ENCODE results near the gene MMAA.
"Not testable (repeated sequence)": the region's sequence is repeated elsewhere in the genome, so short reads cannot be mapped to it uniquely, and the experiment has no call there.

MMAA gene

DNA sequence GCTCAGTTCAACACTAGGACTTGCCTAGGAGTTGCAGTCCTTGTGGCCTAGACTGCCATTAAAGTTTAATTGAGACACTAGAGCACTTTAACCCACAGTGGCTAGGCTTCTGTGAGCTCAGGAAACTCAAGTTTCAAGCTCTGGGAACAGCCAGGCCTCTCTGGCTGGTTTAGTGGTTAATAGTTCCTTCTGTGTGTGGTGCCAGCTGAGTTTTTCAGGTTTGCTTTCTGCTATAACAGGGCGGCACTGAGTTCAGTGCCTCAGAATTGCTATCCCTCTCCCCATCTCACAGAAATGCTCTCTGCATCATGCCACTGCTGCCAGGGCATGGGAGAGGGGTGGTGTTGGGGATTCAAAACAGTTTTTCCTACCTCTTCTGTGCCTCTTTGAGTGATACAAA is 15.9 kb downstream of the MMAA start:
- DNase-seq (ENCODE audit: low read depth in 3 of 3): no peak

DNA sequence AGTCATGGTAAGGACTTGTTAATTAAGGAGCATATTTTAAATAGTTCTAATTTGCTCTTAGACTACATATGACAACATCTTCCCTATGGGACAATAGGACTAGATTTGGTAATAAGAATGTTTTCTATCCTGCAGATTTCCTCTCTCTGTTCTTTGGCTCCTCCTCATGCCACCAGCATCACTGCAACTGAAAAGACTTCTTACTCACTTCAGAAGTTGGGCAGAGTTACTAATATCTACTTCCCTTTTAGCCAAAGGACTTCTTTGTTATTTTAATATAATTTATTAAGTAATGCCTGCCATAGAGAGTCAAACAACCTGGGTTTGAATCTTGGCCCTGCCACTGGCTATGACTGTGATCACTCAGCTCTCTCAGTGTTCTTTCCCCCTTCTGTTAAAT is 16.4 kb downstream of the MMAA start:
- DNase-seq (ENCODE audit: low read depth in 3 of 3): no peak

DNA sequence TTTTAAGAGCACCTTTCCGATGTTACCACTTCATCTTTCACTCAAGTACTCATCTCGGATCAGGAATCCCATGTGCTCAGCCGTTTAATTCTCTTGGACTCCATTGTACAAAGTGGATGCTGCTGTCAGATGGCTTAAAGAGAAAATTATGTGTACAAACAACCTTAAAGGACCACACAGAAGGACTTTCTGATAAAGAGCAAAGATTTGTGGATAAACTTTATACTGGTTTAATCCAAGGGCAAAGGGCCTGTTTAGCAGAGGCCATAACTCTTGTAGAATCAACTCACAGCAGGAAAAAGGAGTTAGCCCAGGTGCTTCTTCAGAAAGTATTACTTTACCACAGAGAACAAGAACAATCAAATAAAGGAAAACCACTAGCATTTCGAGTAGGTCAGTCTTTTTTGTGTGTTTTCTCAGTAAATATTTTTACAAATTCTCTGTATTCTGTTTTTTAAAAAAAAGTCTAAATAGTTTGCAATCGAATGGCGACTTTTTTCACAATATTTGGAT is 20.1 kb downstream of the MMAA start:
- DNase-seq (ENCODE audit: low read depth in 3 of 3): no peak

DNA sequence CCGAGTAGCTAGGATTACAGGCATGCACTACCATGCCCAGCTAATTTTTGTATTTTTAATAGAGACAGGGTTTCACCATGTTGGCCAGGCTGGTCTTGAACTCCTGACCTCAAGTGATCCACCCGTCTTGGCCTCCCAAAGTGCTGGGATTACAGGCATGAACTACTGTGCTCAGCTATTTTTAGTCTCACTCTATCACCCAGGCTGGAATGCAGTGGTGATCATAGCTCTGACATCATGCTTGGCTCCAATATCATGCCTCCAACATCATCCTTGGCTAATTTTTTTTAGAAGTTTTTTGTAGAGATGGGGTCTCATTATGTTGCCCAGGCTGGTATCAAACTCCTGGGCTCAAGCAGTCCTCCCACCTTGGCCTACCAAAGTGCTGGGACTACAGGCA is 21.1 kb downstream of the MMAA start:
- DNase-seq (ENCODE audit: low read depth in 3 of 3): not testable (repeated sequence)

DNA sequence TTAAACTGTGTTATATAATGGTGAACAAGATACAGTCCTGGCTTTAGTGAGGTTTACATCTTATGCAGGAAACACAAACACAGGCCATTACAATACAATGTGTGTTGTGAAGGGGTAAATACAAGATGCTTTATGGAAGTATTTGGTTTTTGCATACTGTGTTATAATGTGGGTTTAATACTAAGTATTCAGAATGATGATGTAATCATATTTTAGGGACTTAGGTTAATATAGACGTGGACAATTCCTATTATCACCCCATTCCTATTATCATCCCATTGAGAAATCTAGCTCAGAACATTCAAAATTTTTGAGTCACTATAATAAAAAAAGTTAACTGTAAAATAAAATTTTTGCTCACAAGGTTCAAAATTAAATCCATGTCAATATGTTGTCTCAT is 24.1 kb downstream of the MMAA start:
- DNase-seq (ENCODE audit: low read depth in 3 of 3): no peak

DNA sequence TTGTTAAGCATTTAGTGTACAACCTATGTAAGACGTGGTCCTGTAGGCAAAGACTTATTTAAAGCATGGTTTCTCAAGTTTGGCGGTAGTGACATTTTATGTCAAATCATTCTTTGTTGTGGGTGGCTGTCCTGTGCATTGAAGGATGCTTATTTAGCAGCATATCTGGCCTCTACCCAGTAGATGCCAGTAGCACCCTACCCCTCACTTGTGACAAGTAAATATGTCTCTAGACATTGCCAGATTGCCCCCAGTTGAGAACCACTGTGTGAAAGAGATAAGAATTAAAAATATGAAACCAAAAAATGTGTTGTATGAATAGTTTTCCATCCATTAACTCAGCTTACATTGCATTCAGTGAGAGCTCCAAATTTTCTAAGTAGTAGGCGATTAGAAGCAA is 25.5 kb downstream of the MMAA start:
- no peak for DNase-seq (ENCODE audit: low read depth in 3 of 3)

DNA sequence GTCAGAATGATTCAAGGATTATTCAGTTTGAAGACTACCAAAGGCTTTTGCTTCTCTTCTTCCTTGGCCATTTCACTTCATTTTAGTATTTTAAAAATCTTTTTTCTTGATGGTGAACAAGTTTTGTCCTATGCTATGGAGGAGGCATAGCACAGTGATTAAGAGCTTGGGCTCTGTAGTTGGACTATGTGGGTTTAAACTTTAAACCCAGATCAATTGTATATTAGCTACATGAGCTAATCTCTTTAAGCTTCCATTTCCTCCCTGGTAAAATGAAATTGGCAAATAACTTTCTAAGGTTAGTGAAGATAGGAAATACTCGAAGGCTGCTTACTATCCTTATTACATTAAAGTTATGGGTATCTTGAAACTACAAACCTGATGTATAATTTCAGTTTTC is 37.0 kb downstream of the MMAA start:
- no peak for DNase-seq (ENCODE audit: low read depth in 3 of 3)

DNA sequence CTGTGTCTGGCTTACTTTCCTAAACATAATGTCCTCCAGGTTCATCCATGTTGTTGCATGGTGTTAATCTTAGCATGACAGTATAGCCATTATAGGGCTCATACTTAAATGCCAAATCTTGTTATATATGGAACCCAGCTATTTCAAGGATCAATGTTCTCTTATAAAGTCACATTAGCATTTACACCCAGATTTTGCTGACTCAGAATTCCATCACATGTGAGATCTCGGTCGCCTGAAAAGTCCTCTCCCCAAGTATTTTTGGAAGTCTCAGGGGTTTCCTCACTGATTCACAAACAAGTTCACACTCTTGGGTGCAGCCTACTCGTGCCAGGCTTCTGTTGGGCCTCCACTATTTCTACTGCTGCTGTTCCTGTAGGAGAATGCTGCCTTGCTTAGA is 40.9 kb downstream of the MMAA start:
- no peak for DNase-seq (ENCODE audit: low read depth in 3 of 3)

DNA sequence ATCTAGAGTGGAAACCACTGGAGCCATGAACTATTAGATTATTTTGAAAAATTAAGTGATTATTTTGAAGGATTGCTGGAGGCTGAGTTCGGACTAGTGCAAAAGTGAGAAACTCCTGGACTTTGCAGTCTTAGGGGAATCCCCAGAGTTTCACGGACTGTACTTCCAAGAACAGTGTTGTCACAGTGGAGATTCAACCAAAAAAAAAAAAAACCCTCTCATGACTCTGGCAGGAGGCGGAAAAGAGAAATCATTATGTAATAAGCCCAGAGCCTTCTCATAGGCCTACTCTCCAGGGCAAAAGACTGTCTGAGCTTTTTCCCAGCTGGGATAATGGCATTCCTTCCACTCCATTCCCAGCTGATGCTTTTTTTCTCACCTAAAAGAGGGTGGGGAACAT is 44.0 kb downstream of the MMAA start:
- no peak for DNase-seq (ENCODE audit: low read depth in 3 of 3)

DNA sequence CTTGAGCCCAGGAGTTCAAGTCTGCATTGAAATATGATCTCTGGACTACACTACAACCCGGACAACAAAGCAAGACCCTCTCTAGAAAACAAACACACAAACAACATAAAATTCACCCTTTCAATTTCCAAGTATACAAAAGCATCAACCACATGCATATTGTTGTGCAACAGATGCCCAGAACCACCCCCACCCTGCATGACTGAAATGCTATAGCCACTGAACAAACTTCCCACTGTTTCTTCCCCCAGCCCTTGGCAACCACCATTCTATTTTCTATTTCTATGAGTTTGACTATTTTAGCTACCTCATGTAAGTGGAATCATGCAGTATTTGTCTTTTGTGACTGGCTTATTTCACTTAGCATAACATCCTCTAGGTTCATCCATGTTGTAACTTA is 46.6 kb downstream of the MMAA start:
- no peak for DNase-seq (ENCODE audit: low read depth in 3 of 3)

DNA sequence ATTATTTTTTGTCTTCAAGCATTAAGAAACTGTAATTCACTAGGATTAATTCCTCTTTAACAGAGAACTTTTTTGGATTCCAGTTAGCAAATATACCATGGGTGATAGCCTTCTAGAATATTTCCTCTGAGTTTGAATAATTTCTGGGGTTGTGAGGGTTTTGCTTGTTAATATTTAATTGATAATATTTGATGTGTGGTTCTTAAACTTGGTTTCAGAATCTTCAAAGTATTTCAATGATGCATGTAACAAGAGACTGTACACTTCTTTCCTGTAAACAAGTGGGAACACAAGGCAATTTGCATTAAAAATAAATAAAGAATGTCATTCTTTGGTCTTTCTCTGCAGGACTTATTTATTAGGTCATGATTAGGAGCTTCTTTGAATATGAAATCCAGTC is 51.2 kb downstream of the MMAA start:
- no peak for DNase-seq (ENCODE audit: low read depth in 3 of 3)

DNA sequence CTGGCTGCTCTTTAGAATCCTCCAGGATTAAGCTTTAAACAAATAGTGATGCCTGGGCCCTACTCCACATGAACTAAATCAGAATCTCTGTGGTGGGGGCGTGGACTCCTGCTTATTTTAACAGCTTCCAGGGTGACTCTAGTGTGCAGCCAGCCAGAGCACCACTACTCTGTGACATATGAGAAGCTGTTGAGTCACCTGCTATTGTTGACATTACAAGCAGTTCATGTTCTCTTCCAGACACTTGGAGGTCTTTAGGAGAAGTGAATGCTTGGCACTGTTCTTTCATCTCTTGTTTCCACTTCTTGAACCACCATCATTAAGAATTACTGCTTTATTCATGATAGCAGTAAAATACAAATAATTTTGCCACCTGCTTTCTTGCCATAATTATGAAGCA is 60.3 kb downstream of the MMAA start:
- DNase-seq (ENCODE audit: low read depth in 3 of 3): no peak

DNA sequence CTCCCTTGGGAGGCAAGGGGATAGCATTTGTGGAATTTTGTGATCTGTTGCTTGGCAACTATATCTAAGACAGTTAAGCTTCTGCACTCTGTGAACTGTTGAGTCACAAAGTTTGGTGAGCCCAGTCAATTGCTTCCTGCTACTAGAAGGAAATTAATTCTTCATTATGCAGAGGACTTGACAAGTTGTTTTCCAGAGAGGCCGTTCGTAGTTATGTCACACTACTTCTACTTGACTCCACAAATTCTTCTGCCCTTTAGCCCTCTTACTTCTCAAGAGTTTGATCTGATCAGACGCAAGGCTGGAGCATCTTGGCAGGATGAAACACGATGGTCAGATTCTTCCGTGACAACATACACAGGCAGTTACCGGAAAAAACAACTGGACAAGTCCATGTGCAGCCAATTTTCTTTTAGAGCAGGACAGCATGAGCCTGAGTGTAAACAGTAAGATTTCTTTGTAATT is 60.8 kb downstream of the MMAA start, which contains the start of gene C4orf51:
Gene C4orf51 (plus strand): TSS at position 156 of the 465 bp plus-strand sequence. CDS start 58 bp downstream, at position 214.
- no peak for DNase-seq (ENCODE audit: low read depth in 3 of 3)

DNA sequence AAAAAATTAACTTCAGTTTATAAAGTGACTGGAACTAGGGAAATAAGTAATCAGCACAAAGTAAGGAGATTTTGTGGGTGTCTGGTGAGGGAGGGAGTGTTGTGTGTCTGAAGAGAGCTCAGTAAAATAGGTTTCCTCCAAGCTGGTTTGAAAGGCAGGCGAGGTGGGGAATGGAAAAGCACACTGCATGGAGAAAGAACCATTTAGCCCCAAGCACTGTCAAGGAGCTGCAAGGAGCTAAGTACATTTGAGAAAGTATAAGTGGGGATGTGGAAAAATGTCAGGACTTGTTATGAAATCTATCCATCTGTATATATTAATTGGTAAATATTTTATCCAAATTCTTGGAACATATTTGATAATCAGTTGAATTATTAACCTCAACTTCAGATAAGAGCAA is 61.7 kb downstream of the MMAA start:
- DNase-seq (ENCODE audit: low read depth in 3 of 3): no peak

DNA sequence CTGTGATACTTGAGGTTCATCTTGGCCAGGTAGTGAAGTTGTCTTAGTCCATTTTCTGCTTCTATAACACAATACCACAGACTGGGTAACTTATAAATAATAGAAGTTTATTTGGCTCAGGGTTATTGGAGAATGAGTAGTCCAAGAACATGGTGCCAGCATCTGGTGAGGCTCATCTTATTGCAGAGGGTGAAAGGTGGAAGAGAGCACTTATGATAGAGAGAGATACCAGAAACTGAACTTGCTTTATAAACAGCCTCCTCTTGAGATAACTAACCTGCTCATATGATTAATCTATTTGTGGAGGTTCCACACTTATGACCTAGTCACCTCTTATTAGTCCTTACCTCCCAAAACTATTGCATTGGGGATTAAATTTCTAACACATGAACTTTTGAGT is 62.3 kb downstream of the MMAA start:
- DNase-seq (ENCODE audit: low read depth in 3 of 3): no peak

DNA sequence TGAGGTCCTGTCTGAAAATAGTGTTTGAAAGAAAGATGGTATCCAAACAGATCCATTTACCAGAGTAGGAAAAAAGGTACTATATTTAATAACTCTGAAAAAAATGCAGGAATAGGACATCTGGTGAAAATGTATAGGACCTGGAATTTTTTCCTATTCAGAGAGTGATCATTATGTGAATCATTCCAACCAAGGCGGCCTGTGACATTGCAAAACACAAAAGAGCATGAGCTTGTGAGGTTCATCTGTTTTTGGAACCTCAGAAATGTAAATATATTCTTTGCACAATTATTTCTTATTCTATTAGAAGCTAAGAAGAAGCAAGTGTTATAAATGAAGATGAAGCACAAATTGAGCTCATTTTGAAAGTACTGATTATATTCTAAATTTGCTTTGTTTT is 62.8 kb downstream of the MMAA start:
- no peak for DNase-seq (ENCODE audit: low read depth in 3 of 3)

DNA sequence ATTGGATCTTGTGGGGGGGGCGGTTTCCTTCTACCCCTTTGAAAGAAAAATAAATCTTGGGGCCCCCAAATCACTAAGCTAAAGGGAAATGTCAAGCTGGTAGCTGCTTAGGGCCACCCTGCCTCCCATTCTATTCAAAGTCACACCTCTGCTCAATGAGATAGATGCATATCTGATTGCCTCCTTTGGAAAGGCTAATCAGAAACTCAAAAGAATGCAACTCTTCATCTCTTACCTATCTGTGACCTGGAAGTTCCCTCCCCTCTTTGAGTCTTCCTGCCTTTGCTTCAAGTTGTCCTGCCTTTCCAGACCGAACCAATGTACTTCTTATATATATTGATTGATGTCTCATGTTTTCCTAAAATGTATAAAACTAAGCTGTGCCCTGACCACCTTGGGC is 67.8 kb downstream of the MMAA start:
- no peak for DNase-seq (ENCODE audit: low read depth in 3 of 3)

DNA sequence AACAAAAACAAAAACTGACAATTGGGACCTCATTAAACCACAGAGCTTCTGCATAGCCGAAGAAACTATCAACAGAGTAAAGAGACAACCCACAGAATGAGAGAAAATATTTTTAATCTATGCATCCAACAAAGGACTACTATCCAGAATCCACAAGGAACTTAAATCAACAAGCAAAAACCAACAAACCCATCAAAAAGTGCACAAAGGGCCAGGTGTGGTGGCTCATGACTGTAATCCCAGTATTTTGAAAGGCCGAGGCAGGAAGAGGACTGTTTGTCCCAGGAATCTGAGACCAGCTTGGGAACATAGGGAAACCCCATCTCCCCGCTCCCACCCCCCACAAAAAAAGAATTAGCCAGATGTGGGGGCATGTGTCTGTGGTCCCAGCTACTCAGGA is 71.4 kb downstream of the MMAA start:
- no peak for DNase-seq (ENCODE audit: low read depth in 3 of 3)

DNA sequence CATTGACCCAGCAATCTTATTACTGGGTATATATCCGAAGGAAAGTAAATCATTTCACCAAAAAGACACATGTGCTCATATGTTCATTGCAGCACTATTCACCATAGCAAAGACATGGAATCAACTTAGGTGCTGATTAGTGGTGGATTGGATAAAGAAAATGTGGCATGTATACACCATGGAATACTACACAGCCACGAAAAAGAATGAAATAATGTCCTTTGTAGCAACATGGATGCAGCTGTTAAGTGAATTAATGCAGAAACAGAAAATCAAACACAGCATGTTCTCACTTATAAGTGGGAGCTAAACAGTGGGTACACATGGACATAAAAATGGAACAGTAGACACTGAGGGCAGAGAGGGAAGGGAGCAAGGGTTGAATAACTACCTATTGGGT is 72.2 kb downstream of the MMAA start:
- not testable (repeated sequence) for DNase-seq (ENCODE audit: low read depth in 3 of 3)

DNA sequence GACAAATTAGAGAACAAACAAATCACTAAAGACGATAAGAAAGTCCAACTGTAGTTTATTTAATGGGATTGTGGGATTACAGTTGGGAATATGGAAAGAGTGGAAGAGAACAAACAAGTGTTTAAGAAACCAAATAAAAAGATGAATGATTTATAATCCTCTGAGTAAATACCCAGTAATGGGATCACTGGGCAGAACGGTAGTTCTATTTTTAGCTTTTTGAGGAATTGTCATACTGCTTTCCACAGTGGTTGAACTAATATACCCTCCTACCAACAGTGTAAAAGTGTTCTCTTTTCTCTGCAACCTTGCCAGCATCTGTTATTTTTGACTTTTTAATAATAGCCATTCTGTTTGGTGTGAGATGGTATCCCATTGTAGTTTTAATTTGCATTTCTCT is 75.7 kb downstream of the MMAA start:
- DNase-seq (ENCODE audit: low read depth in 3 of 3): no peak

DNA sequence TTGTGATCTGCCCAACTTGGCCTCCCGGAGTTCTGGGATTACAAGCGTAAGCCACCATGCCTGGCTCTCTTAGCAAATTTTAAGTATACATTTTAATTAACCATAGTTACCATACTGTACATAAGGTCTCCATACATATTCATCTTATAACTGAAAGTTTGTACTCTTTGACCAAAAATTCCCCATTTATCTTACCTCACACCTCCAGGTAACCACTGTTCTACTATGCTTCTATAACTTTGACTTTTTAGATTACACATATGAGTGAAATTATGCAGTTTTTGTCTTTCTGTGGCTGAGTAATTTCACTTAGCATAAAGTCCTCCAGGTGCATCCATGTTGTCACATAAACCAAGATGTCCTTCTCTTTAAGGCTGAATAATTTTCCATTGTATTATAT is 78.1 kb downstream of the MMAA start:
- no peak for DNase-seq (ENCODE audit: low read depth in 3 of 3)

DNA sequence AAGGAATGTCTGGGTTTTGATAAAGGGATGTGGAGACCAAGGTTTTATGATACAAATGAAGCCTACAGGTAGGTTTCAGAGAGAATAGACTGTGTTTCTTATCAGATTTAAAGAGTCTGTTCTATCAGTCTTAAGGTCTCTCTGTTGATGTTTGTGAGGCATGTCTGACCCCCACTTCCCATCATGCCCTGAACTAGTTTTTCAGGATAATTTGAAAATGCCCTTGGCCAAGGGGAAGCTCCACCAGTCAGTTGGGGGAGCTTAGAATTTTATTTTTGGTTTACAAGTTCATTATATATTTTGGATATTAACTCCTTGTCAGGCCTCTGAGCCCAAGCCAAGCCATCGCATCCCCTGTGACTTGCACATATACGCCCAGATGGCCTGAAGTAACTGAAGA is 79.3 kb downstream of the MMAA start:
- no peak for DNase-seq (ENCODE audit: low read depth in 3 of 3)

DNA sequence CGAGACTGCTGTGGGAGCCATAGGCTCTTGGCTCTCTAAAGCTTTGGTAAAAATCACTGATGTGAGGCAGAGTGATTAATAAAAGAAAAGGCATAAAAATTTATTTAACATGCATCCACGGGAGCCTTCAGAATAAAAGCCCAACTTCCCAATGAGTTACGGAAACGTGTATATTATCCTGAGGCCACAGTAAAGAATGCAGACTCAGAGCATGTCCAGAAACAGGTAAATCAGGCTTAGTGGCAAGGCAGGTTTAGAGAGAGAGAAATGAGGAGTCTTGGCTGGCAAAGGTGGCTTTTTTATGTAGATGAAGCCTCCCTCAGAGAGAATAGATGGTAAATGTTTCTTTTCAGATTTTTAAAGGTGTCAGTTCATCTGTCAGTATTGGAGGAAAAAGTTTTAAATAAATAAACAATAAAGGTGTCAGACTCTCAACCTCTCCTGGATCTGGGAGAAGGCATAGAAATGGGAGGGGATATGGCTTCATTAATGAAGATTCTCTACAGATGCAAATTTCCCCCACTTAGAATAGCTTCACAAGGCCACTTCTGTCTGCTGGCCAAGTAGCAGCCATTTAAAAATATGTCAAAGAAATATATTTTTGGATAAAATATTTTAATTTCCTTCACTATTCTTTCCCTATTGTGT is 84.8 kb downstream of the MMAA start:
- no peak for DNase-seq (ENCODE audit: low read depth in 3 of 3)

DNA sequence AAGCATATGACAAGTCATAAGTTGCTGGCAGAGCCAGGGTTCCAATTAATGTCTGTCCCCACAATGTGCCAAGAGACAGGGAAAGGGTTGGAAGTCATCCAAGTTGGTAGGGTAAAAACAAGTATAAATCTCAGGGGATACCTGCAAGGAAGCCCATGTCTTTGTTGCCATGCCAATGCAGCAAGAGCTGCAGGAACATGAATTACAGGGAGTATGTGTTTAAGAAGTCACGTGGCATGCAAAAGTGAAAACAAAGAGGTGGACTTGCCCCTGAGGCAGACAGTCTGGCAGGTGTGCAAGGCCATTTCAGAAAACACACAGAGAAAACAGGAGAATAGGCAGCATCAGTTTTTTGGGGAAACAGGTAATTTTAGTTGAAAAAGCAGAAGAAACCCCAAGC is 90.2 kb downstream of the MMAA start:
- no peak for DNase-seq (ENCODE audit: low read depth in 3 of 3)
